Fibroblast of lung (primary cell): ENCODE measurements around the gene RAP1GAP2.

Source experiments
- EZH2 ChIP-seq: IDR thresholded peaks from 2 replicates; pipeline ENCODE4 v1.5.1; 2012; ENCODE audit warnings: low read length, control low read depth, mild to moderate bottlenecking; ENCODE audit errors: missing control alignments
- TF ChIP-seq, protein P1 (sequence below), 2 donors: IDR thresholded peaks in 1 of 2; conservative IDR thresholded peaks in 1 of 2; 1 replicate in 1 of 2; 2 replicates in 1 of 2; pipeline ENCODE4 v1.5.1; 2011 to 2012; ENCODE audit warnings: low read length in 2 of 2, control low read depth in 1 of 2, inconsistent platforms in 1 of 2, low read depth in 1 of 2, mild to moderate bottlenecking in 1 of 2

DNA sequence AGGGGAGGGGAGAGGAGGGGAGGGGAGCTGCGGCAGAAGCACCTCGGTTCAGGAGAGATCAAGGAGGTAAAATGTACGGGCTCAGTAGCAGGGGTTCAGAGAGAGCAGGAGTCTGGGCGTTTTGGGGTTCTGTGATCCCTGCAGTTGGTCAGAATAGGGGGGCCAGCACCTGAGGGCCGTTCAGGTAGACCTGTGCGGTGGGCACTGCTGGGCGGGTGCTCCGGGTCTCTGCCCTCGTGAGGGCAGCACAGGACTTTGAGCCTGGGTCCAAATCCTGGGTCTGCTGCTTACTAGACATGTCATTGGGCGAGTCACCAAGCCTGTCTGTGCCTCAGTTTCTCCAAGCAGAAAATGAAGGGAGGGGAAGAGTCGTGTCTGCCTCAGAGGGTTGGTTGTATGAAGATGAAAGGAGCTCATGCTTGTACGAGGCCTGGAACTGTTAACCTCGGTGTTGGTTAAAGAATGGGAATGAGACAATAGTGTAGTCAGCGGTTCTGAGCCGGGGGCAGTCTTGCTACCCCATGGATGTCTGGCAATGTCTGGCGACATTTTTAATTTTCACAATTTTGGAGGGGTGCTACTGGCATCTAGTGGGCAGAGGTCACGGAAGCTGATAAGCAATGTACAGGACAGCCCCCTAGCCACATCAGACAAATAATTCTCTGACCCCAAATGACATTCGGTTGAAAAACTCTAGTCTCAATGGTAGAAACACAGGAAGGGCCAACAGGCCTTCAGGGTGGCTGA lies 231.7 kb downstream of the RAP1GAP2 start:
- TF ChIP-seq, protein P1, sequence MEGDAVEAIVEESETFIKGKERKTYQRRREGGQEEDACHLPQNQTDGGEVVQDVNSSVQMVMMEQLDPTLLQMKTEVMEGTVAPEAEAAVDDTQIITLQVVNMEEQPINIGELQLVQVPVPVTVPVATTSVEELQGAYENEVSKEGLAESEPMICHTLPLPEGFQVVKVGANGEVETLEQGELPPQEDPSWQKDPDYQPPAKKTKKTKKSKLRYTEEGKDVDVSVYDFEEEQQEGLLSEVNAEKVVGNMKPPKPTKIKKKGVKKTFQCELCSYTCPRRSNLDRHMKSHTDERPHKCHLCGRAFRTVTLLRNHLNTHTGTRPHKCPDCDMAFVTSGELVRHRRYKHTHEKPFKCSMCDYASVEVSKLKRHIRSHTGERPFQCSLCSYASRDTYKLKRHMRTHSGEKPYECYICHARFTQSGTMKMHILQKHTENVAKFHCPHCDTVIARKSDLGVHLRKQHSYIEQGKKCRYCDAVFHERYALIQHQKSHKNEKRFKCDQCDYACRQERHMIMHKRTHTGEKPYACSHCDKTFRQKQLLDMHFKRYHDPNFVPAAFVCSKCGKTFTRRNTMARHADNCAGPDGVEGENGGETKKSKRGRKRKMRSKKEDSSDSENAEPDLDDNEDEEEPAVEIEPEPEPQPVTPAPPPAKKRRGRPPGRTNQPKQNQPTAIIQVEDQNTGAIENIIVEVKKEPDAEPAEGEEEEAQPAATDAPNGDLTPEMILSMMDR (conservative IDR thresholded peaks at IDR 0.05 in 1 of 2, IDR thresholded peaks at IDR 0.05 in 1 of 2; ENCODE audit: low read depth in 1 of 2, low read length in 2 of 2): no peak
- TF ChIP-seq EZH2: no peak
